Measurements from ENCODE around the gene NPB. TPM values are rescaled to one million over a fixed set of nuclear protein-coding genes. Genes with fewer than 3 reads are reported as not detected.
A peak's percentile ranks its signal among the peaks of the same experiment; 100 is the strongest.

The NPB gene
- total and polyA plus RNA-seq, 2 experiments from 2014 or later = 2.3 to 6.6 TPM

GRCh38 chr17:81865358-81865732, 36.7 kb upstream of the NPB start:
- no peak for DNase-seq (ENCODE audit: low read depth in 1 of 2, low spot score in 1 of 2)
- no peak overlapping the region for H3K4me3 ChIP-seq
- no peaks in the 10 kb centered on the region for H3K9me3 ChIP-seq (ENCODE audit: low read depth)
- H3K27me3 ChIP-seq = no peaks in the 10 kb centered on the region
- peaks cover 45% of the 10 kb centered on the region for H3K4me1 ChIP-seq (ENCODE audit: low read depth)
- no peak for TF ChIP-seq CTCF (IDR thresholded peaks at IDR 0.05; ENCODE audit: low read depth, low read length)
- H3K36me3 ChIP-seq = no peaks in the 10 kb centered on the region
- peak overlapping the region; percentile 96 for H3K27ac ChIP-seq

- H3K36me3 ChIP-seq = no peaks in the 10 kb centered on the region
- DNase-seq (ENCODE audit: low read depth in 1 of 2, low spot score in 1 of 2) = peak in 1 of 2 donors; percentile 44
- TF ChIP-seq CTCF (IDR thresholded peaks at IDR 0.05; ENCODE audit: low read depth, low read length) = no peak
- H3K27me3 ChIP-seq = no peaks in the 10 kb centered on the region
- H3K9me3 ChIP-seq (ENCODE audit: low read depth) = no peaks in the 10 kb centered on the region
- peaks cover 45% of the 10 kb centered on the region for H3K4me1 ChIP-seq (ENCODE audit: low read depth)
- no peak overlapping the region for H3K4me3 ChIP-seq
- H3K27ac ChIP-seq = peak overlapping the region; percentile 96
Observed at GRCh38 chr17:81865733-81866439, 36.2 kb upstream of the NPB start.

- H3K27ac ChIP-seq = peak overlapping the region; percentile 96
- DNase-seq (ENCODE audit: low read depth in 1 of 2, low spot score in 1 of 2) = peak in 1 of 2 donors; percentile 28
- H3K4me3 ChIP-seq = no peak overlapping the region
- H3K36me3 ChIP-seq = no peaks in the 10 kb centered on the region
- peaks cover 45% of the 10 kb centered on the region for H3K4me1 ChIP-seq (ENCODE audit: low read depth)
- no peaks in the 10 kb centered on the region for H3K9me3 ChIP-seq (ENCODE audit: low read depth)
- TF ChIP-seq CTCF (IDR thresholded peaks at IDR 0.05; ENCODE audit: low read depth, low read length) = no peak
- no peaks in the 10 kb centered on the region for H3K27me3 ChIP-seq
Observed at GRCh38 chr17:81866440-81867169, 35.4 kb upstream of the NPB start.

GRCh38 chr17:81867170-81867990, 34.7 kb upstream of the NPB start:
- H3K9me3 ChIP-seq (ENCODE audit: low read depth) = no peaks in the 10 kb centered on the region
- peaks cover 43% of the 10 kb centered on the region for H3K4me1 ChIP-seq (ENCODE audit: low read depth)
- DNase-seq (ENCODE audit: low read depth in 1 of 2, low spot score in 1 of 2) = peak; percentile 36 to 78
- H3K27ac ChIP-seq = peak overlapping the region; percentile 96
- no peak overlapping the region for H3K4me3 ChIP-seq
- no peak for TF ChIP-seq CTCF (IDR thresholded peaks at IDR 0.05; ENCODE audit: low read depth, low read length)
- H3K36me3 ChIP-seq = no peaks in the 10 kb centered on the region
- no peaks in the 10 kb centered on the region for H3K27me3 ChIP-seq

GRCh38 chr17:81867991-81868673, 33.9 kb upstream of the NPB start:
- no peaks in the 10 kb centered on the region for H3K27me3 ChIP-seq
- no peak for DNase-seq (ENCODE audit: low read depth in 1 of 2, low spot score in 1 of 2)
- H3K4me3 ChIP-seq = no peak overlapping the region
- no peaks in the 10 kb centered on the region for H3K36me3 ChIP-seq
- peak overlapping the region; percentile 96 for H3K27ac ChIP-seq
- no peak for TF ChIP-seq CTCF (IDR thresholded peaks at IDR 0.05; ENCODE audit: low read depth, low read length)
- H3K9me3 ChIP-seq (ENCODE audit: low read depth) = no peaks in the 10 kb centered on the region
- peaks cover 44% of the 10 kb centered on the region for H3K4me1 ChIP-seq (ENCODE audit: low read depth)

Measured in cardiac muscle cell (in vitro differentiated cells and primary cell).